Measurements from ENCODE around the gene VAPA. TPM values are rescaled to one million over a fixed set of nuclear protein-coding genes. Genes with fewer than 3 reads are reported as not detected.

Gene VAPA
- total and polyA plus RNA-seq, 2 of the 4 experiments (the other 2 are of a cell fraction), result 199 to 206 TPM

DNA sequence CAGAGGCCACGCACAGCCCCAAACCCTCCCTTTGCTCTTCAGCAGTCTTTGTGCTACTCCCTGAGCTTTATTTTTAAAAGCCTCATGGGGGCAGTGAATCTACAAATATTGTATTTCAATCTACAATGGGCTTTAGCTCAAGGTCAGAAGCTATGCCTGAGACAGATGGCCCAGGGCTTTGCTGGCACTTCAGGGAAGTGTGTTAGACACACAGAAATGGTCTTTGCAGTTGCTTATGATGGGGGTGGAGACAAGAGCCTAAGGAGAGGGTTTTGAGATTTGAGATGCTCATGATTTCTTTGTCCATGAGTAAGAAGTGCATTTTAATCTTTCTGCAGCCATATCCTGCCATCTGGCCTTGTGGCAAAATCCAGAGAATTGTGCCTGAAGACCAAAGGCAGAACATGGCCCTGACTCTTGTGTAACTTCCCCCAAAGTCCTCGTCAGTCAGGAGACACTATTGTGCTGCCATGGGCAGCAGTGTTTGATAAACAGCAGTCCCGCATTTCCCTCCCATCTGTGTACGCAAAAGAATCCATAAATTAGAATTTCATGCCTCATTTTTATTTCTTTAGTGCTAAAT is 92.6 kb downstream of the VAPA start:
- H3K4me3 ChIP-seq (ENCODE audit: insufficient read depth, low read depth, low read length), result no peak overlapping the region
- no peak overlapping the region for H3K9ac ChIP-seq (ENCODE audit: low read depth, low read length)
- no peaks in the 10 kb centered on the region for H3K36me3 ChIP-seq (ENCODE audit: control insufficient read depth, insufficient read depth, low read length)
- CTCF ChIA-PET, result interaction anchor here (1.1 to 1.5 kb wide), 2 partner anchors 10 to 513 kb away, joined by 4 to 10 read pairs; no protein-coding TSS in a partner anchor
- H3K4me2 ChIP-seq (ENCODE audit: low read depth, low read length), result no peak overlapping the region
- peaks cover 5% of the 10 kb centered on the region; the same call in 1 of the 2 replicates for H3K4me1 ChIP-seq (ENCODE audit: control insufficient read depth, insufficient read depth, low read length)
- H4K8ac ChIP-seq (ENCODE audit: low read depth in 2 of 2, low read length in 2 of 2), result no peak overlapping the region
- no peak overlapping the region for H2AFZ ChIP-seq (replicated peaks; ENCODE audit: low read length, poor library complexity)
- no peak overlapping the region for H3K23ac ChIP-seq (ENCODE audit: low read depth, low read length)
- 0 out of 2 replicates have a peak overlapping the region, but pooled peaks have one; percentile 32 for H2BK20ac ChIP-seq (ENCODE audit: low read depth, low read length)
- ATAC-seq (ENCODE audit: low read depth) (no peak; the same call in 1 of the 2 replicates), DNase-seq (peak; percentile 28)
- no peak overlapping the region for H3K56ac ChIP-seq (ENCODE audit: extremely low read depth, insufficient read depth, low read length)
- no peaks in the 10 kb centered on the region for H4K20me1 ChIP-seq (ENCODE audit: insufficient read depth, low read length)
- intact Hi-C loops (cut with micrococcal nuclease) (loop anchor here (1.0 to 10.0 kb wide), 2 partner anchors 368 to 514 kb away; no protein-coding TSS in a partner anchor), in situ Hi-C loops (cut with MboI; ENCODE audit: low sequenced_read_pairs) (no loop called here), dilution Hi-C loops (cut with HindIII; ENCODE audit: low sequenced_read_pairs, unreplicated experiment) (no loop called here)
- H3K9me1 ChIP-seq (ENCODE audit: insufficient read depth, low read length), result no peaks in the 10 kb centered on the region; the same call in 1 of the 2 replicates
- BruUV-seq (replicated peaks), result no TSS peak
- H2AK5ac ChIP-seq (ENCODE audit: low read depth, low read length), result no peak overlapping the region
- H3K4ac ChIP-seq (ENCODE audit: low read depth, low read length), result no peak overlapping the region
- H2BK15ac ChIP-seq (ENCODE audit: low read depth, low read length), result no peak overlapping the region
- H3K14ac ChIP-seq (replicated peaks; ENCODE audit: low read depth, low read length), result 0 out of 2 replicates have a peak overlapping the region, but pooled peaks have one; percentile 10
- TF ChIP-seq MAZ (IDR thresholded peaks at IDR 0.05; ENCODE audit: borderline replicate concordance, low read depth, low read length), result no peak
- TF ChIP-seq, protein P1, sequence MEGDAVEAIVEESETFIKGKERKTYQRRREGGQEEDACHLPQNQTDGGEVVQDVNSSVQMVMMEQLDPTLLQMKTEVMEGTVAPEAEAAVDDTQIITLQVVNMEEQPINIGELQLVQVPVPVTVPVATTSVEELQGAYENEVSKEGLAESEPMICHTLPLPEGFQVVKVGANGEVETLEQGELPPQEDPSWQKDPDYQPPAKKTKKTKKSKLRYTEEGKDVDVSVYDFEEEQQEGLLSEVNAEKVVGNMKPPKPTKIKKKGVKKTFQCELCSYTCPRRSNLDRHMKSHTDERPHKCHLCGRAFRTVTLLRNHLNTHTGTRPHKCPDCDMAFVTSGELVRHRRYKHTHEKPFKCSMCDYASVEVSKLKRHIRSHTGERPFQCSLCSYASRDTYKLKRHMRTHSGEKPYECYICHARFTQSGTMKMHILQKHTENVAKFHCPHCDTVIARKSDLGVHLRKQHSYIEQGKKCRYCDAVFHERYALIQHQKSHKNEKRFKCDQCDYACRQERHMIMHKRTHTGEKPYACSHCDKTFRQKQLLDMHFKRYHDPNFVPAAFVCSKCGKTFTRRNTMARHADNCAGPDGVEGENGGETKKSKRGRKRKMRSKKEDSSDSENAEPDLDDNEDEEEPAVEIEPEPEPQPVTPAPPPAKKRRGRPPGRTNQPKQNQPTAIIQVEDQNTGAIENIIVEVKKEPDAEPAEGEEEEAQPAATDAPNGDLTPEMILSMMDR (conservative IDR thresholded peaks at IDR 0.05; ENCODE audit: low read depth, low read length), result peak; percentile 37
- peak; percentile 28 for TF ChIP-seq SMC3 (IDR thresholded peaks at IDR 0.05; ENCODE audit: low read depth, low read length)
- TF ChIP-seq FOS (IDR thresholded peaks at IDR 0.05; ENCODE audit: low read depth, low read length), result no peak
- peak; percentile 45 for TF ChIP-seq RAD21 (IDR thresholded peaks at IDR 0.05; ENCODE audit: low read length)
- TF ChIP-seq MAFK (IDR thresholded peaks at IDR 0.05; ENCODE audit: low read depth, low read length), result no peak
- H4K5ac ChIP-seq (ENCODE audit: low read depth, low read length), result no peak overlapping the region
- no peaks in the 10 kb centered on the region for H3K9me3 ChIP-seq (ENCODE audit: control insufficient read depth, insufficient read depth, low read length)
- no peak overlapping the region for H3K27ac ChIP-seq (ENCODE audit: insufficient read depth, low read length)
- 50% methylated on average over 1 of the region's 4 CpGs; no CpG with 5 or more reads in 1 of the 2 experiments for WGBS, 2 experiments (ENCODE audit: extremely low coverage in 2 of 2, insufficient read length in 1 of 2)
- POLR2A ChIA-PET (ENCODE audit: unreplicated experiment), result no interaction called here
- no peak overlapping the region for H2BK120ac ChIP-seq (ENCODE audit: low read depth, low read length)
- peaks cover 11% of the 10 kb centered on the region for H3K27me3 ChIP-seq (ENCODE audit: control insufficient read depth, insufficient read depth, low read length)
- no peak overlapping the region for H2AK9ac ChIP-seq (replicated peaks; ENCODE audit: low read depth, low read length, poor library complexity)
- no peak overlapping the region for H4K91ac ChIP-seq (ENCODE audit: insufficient read depth, low read depth, low read length)
- H2BK5ac ChIP-seq (ENCODE audit: low read depth, low read length, poor library complexity, severe bottlenecking), result no peak overlapping the region
- H3K18ac ChIP-seq (ENCODE audit: low read depth, low read length), result no peak overlapping the region
- no peaks in the 10 kb centered on the region for H3K79me1 ChIP-seq (ENCODE audit: low read depth in 1 of 2, low read length in 2 of 2)

Data from IMR-90 (cell line).